ENCODE data around the gene CERKL.

The CERKL gene

DNA sequence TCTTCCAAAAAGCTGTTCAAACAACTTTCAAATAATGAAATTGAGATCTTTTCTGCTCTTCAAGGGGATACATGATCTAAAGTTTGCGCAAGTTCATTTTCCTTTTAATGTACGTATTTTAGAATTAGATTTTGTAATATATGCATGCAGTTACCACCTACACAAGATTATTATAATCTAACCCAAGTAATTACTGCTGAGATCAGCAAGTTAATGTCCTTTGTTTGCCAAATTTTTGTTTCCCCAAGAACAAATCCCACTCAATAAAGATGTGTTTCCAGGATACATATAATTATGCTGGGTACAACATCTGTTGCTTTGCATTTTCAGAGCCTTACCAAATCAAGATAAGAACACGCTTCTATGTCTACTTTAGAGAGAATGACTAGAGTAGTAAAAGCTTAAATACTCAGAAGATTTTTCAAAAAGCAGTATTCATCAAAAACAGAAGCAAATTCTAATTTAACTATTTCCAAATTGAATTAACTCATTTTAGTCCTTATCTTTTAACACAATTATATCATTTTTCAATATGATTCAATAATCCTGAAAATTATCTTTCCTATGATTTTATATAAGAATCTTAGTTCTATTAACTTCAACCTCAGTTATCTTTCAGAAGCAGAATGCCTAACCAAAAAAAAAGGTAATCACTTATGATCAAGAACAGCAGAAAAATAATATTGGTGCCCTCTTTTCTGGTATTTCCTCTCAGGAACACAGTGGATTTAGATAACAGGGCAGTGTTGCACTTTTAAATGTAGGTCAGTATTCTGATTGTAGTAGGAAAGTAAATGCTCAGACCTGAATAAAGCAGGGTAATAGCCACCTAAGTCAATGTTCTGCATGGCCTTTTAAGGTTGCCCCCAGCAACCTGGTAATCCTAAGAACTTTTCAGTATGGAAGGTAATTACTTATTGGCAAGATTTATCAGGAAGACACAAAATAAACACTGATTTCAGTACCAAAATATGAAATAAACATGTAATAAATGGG, 28.0 kb downstream of the CERKL start:
- DNase-seq (ENCODE audit: low read depth): no peak

DNA sequence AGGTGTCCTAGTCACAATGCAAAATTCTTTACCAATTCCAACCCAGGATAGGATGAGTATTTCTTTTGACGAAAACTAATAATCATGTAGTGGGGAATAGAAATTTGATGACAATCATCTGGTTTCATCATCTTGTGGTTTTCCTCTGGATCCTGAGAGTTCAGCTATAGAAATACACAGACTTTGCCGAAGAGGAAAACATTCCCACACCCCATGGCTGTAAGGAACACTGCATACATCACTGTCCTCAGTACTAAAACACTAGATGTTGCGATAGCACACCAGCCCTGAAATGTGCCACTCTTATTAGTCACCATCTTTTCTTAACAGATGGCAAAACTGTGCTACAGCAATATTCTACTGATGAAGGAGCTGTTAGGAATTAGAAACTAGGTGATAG, 29.4 kb downstream of the CERKL start:
- no peak for DNase-seq (ENCODE audit: low read depth)

DNA sequence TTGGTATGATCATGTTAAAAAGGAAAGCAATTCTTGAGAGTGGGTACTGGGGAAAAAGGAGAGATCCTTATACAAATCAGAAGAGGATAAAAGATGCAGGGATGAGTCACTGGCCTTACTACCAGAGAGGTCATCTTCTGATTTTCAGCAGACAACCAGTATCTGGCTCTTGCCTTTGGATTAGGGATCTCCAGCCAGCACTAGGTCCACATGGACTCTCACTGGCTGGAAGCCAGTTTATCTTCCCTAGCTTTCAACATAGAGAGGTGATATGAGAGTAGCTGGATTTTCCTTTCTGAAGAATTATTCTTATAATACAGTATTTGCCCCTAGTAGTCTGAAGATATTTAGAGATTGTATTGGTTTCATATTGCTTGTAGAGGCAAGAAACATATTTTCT, 30.2 kb downstream of the CERKL start:
- DNase-seq (ENCODE audit: low read depth): no peak

DNA sequence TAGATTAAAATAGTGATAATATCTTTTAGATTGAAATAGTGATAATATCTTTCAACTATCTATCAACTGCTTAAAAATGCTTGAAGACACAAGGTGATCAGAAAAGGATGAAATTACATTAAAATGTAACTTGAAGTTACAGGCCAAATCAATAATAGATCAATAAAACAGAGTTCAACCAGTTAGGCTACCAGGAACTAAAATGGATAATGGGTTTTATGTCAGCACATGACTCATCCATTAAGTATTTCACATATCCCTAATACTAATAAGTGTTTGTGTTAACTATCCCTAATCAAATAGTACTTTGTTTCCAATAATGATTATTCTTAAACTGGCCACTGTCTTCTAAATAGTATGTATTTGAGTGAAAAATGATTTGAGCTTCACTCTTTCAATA, 33.7 kb downstream of the CERKL start:
- no peak for DNase-seq (ENCODE audit: low read depth)

DNA sequence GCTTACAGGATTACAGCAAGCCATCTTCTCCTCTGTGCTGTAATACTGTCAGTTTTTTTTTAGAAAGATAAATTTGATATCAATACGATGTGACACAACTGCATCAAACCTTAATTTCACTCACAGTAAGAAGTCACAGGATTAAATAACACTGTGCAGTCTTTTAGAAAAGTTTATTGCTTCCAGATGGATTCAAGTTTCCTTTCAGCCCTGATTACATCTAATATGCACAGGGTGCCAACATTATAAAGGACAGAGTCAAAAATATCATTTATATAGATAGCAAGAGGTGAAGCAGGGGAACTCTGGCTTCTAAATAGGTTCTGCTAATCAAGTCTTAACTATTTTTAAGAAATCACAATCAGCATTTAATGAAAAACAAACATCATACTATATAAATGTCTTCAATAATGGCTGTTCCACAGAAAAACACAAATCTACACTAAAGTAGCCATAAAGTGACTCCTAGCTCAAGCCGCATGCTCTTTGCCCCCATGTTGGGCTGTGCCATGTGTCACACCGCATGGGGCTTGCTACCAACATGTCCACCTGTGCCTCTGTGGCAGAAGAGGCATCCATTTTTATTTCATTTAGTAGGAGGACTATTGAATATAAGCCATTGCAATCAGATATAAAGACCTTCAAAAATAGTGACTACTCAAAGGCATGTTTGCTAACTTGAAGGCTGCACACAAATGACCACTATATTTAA, 35.0 kb downstream of the CERKL start:
- DNase-seq (ENCODE audit: low read depth): no peak

DNA sequence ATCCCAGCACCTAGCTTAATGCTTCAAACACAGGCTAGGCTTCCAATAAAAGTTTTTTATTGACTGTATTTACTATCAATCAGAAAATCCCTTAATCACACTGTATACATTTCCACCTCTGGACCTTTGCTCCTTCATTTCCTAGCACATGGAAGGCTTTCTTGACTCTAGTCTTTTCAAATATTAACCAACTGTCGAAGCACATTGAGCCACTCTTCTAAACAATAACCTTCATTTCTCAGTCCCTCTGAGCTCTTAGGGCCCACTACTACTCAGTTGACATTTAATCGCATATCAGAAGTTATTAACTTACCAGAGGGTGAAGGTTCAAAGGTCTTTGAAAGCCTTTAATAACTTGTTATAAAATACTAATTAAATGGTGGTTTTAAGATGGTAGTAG, 37.4 kb downstream of the CERKL start:
- DNase-seq (ENCODE audit: low read depth): no peak

DNA sequence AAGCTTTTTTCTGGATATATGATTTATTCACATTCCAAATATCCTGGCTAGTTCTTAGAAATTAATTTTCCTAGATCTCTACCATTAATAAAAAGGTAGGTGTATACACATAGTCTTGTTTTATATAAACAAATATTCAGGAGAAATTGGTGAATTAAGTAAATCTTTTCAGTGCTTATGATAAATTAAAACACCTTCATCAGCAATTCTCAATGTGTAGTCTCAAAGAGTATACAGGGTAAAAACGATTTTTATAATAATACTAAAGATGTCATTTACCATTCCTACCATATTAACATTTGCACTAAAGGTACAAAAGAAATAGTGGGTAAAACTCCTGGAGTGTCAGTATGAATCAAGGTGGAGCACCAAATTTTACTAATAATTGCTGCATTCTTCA, 40.2 kb downstream of the CERKL start:
- no peak for DNase-seq (ENCODE audit: low read depth)

DNA sequence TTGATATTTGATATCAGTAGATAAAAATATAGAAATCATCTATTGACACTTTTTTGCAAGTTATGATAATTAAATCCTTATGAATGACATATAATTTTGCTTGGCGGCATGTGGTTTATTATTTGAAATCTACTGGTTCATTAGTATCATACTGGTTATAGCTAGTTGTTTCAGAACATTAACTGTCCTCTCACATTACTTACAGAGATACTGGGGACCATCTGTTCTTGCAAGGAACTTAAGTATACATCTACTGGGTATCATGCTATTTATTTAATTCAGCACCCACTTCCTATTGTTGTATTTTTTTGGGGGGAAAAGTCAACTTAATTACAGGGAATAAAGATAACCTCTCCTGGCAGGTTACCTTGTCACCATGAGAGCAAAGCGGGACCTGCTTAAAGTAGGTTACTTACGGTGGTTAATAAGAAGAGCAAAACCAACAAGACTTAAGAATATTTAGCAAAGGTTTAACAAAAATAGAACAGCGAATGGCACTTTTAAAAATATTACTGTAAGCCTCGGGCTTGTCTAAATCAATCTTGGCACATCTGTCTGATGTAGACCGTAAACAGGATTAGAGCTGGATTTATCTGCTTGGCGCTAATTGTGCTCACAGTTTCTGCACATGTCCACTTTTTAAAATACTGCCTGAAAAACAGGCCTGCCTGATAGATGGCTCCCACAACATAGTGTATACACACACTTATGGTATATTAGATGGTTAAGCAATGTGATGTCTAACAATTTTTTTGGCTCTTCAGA, 41.8 kb downstream of the CERKL start:
- no peak for DNase-seq (ENCODE audit: low read depth)

DNA sequence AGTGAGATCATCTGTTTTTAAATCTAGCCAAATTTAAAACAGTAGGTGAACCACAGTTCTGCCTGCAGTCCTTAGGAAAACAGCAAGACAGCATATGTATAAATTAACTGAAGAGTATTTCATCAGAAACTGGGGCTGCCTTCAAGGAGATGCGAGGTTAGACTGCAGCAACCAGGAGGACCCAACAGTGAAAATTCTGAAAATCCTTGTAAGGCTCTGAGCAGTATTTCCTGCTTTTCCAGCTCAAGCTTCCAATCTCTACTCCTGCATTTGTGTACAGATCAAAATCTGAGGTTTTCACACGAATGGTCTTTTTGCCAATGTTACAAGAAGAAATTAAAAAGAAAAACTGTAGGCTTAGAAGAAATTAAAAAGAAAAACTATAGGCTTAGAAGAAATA, 43.7 kb downstream of the CERKL start:
- no peak for DNase-seq (ENCODE audit: low read depth)

DNA sequence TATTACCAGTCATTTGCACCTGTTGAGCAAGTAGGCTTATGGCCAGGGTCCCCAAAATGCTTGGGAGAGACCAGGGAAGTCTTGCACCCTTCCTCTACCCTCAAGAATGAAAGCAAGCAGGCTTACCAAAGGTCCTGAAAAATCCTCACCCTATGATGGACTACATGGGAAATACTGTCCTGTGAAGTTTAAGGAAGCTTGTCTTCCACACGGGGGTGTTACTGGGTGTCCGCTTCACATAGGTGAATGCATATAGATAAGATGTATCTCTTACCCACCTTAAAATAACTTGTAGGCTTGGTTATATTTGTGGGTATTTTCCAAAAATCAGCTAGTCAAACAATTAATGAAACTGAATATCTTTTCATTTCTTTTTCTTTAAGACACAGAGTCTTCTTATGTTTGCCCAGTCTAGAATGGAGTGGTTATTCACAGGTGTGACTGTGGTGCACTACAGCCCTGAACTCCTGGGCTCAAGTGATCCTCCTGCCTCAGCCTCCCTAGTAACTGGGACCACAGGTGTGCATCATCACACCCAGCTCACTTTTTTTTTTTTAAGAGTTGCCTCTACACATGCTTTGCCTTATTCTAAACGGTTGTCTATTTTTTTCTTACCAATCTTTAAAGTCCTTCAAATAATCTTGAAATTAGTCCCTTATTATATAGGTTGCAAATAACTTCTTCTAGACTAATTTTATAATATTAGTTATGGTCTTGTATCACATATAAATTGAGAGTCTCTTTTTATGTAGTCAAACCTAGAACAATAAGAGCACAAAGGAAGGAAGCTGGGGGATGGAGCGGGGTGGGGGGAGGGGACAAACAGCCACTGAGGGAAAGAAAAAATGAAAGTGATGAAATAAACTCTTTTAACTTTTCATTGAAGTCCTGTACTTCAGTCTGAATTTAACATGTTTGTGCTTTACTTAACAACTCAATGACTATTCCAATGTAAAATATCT, 49.0 kb downstream of the CERKL start:
- no peak for DNase-seq (ENCODE audit: low read depth)

DNA sequence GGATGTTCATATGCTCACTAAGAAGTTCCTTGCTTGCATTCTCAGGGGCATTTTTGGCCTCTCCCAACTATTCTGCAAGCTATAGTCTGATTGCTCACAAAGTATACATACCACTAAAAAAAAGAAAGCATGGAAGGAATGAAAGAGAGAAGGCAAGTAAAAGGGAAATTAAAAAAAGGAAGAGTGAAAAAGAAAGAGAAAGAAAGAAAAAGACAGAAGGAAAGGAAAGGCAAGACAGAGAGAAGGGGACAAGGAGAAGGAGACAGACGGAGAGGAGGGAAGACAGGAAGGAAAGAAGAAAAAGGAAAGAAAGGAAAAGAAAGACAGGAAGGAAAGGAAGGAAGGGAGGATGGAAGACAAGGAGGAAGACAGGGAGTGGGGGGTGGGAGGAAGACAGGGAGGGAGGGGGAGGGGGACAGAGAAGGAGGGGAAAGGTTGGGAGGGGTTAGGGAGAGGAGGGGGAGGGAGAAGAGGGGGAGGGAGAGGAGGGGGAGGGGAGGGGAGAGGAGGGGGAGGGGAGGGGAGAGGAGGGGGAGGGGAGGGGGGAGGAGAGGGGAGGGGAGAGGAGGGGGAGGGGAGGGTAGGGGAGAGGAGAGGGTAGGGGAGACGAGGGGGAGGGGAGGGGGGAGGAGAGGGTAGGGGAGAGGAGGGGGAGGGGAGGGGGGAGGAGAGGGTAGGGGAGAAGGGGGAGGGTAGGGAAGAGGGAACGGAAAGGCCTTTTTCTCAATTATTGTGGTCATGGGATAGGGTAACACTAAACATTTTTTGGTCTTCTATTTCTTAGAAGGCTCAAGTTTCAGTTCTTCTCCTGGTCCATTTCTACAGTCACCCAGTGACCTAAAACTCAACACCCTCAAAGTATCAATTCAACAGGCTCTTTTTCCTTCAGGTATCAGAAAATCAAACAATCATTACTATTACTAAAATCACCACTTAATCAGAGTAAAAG, 50.7 kb downstream of the CERKL start:
- DNase-seq (ENCODE audit: low read depth): no peak

DNA sequence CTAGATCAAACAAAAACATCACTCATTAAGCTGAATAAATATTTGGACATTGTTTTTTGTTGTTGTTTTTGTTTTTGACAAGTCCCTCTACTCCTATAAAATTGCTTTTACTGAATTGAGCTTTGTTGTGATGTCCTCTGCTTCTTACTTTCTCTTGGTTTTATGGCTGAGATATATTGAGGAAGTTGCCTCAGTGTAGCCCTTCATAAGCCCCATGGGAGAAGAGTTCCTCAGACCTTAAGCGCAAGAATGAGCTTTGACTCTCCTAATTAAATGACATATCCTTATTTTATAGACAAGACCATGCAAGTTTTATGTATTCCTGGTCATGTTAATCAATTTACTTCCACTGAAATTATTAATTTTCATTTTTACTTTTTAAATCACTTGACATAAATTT, 54.9 kb downstream of the CERKL start:
- DNase-seq (ENCODE audit: low read depth): no peak

DNA sequence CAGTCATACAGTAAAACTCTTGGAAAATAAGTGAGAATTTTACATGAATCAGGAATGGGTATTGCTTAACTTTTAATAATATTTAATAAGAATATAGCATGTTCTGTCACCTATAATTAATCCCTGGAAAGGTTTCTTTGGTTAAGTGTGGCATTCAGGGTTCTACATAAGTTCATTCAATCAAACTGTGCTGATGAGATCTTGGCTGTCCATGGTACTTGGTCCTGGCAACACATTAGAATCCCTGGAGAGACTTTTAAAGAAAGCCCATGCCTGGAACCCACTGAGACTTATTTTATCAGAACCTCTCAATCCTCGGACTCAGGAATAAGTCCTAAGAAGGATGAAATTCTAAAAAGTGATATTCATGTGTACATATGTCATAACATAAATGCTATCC, 60.3 kb downstream of the CERKL start:
- no peak for DNase-seq (ENCODE audit: low read depth)

DNA sequence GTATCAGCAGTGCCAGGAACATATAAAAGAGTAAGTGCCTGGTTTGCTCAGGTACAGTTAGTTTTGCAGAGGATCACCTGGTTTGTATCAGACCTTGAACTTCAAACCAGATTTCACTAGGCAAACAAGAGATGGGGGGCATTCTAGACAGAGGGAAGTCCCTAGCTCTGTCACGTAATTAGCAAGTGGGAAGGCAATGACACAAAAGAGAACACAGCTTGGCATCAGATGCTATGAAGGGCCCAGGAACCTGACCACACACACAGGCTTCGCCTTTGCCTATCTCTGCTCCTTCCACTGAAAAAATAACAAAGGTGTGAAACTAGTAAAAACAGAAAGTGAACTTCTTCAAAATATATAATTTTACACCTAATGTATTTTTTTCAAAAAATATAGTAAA, 62.6 kb downstream of the CERKL start:
- no peak for DNase-seq (ENCODE audit: low read depth)

DNA sequence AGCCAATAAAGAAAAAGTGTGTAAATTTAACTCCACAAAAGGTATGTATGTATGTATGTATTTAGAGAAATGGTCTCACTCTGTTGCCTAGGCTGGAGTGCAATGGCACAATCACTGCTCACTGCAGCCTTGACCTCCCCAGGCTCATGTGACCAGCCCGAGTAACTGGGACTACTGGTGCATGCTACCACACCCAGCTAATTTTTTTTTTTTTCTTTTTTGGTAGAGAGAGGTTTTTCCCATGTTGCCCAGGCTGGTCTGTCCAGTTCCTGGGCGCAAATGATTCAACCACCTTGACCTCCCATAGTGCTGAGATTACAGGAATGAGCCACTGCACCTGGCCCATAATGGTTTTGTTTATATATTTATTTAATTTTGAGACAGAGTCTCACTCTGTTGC, 67.1 kb downstream of the CERKL start:
- no peak for DNase-seq (ENCODE audit: low read depth)

DNA sequence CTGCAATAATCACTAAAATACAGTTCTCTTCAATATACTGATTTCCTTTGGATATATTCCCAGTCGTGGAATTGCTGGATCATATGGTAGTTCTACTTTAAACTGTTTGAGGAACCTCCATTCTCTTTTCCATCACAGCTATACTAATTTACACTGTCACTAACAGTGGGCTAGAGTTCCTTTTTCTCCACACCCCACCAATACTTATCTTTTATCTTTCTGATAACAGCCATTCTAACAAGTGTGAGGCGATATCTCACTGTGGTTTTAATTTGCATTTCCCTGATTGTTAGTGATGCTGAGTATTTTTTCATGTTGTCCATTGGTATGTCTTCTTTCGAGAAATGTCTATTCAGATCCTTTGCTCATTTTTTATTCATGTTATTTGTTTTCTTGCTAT, 68.4 kb downstream of the CERKL start:
- no peak for DNase-seq (ENCODE audit: low read depth)

DNA sequence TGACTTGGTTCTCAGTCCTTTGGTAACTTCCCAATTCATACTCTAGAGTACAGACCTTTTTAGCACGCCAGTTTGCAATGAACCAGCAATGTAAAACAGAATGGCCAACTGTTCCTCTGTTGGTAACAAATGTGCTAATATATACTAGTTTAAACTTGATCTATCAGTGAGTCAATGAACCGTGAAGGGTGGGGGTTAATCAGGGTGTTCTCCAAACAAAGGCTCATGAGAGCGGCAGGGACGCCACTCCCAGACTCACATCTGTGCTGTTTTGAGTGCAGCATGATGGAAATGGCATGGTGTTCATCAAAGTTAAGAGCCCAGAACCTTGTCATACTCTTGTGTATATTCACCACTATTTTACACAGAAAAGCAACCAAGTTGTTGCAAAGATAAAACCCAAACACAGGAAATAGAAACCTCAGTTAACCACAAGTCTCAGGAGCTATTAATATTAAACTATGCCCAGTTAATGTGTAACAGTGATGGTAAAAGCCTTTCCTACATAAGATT, 70.3 kb downstream of the CERKL start:
- no peak for DNase-seq (ENCODE audit: low read depth)

DNA sequence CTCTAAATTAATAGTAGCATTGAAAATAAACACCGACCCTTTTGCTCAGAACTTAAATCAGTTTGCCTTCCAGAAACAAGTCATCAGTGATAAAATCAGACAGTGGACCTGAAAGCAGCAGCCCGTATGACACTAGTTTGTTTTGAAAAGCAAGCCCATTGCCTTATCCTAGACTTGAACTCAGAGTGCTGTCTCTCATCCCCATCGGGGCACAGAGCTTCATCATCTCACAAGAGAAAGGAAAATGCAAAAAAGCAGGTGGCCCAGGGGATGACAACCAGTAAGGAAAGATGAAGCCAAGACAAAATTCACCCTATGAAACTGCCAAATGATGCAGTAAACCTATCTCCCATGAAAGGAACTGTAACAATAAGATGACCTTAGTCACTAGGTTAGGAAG, 71.2 kb downstream of the CERKL start:
- no peak for DNase-seq (ENCODE audit: low read depth)

DNA sequence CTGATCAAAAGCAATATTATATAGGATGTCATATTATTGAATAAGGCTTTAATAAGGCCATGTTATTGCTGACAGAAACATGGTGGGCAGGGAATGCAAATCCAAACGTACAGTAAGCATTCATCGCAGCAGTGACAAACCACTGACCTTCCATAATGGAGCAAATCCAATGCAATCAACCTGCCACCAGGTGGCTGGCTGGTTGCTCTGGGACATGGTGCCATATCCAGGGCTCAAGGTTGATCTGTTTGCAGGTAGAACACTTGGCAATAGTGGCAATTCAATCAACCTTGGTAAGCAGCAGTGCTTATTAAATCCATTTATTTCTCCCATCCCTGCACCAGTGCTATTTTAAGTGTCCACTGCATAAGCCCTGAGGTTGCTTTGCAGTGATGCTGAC, 75.4 kb downstream of the CERKL start:
- no peak for DNase-seq (ENCODE audit: low read depth)

DNA sequence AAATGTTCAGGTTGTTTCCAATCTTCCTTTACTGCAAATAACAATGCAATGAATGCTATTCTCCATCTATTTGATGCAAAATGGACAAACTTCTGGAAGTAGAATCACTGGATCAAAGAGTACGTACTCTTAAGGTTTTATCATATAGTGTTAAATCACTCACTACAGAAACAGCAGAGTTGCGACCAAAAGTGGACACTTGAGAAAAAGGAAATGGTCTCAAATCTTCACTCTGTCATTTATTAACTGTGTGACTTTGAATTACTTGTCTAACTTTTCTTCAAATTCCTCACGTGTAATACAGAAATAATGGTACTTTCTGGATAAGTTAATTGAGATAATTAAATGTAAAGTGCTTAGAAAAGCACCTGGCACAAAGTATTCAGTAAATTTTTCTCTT, 78.1 kb downstream of the CERKL start:
- DNase-seq (ENCODE audit: low read depth): no peak
